Osteoblast (primary cell): ENCODE data around the gene FNBP1. TPM values are rescaled to one million over a fixed set of nuclear protein-coding genes. Genes with fewer than 3 reads are reported as not detected.
"Not testable (repeated sequence)": the region's sequence is repeated elsewhere in the genome, so short reads cannot be mapped to it uniquely, and the experiment has no call there.

ENCODE experiments used
- DNase-seq: peaks from one replicate; pipeline ENCODE4 v3.0.0; 2011; ENCODE audit warnings: low spot score, mixed read lengths; ENCODE audit not compliant: insufficient read length; ENCODE audit errors: missing footprints
- H2AFZ ChIP-seq: 2 replicates; pipeline ENCODE4 v1.6.0; 2011; ENCODE audit warnings: mild to moderate bottlenecking, low read length
- H3K27ac ChIP-seq: 2 replicates; pipeline ENCODE4 v1.5.1; 2011; ENCODE audit warnings: mild to moderate bottlenecking, low read depth, low read length, moderate library complexity
- H3K27me3 ChIP-seq: 2 replicates; pipeline ENCODE4 v1.6.0; 2012; ENCODE audit warnings: mild to moderate bottlenecking, control low read depth, inconsistent platforms, low read length, moderate library complexity; ENCODE audit not compliant: insufficient read depth
- H3K36me3 ChIP-seq: 2 replicates; pipeline ENCODE4 v1.5.1; 2011; ENCODE audit warnings: mild to moderate bottlenecking, low read length, control low read depth, moderate library complexity; ENCODE audit not compliant: insufficient read depth
- H3K4me1 ChIP-seq: 2 replicates; pipeline ENCODE4 v1.5.1; 2011; ENCODE audit warnings: mild to moderate bottlenecking, low read length, control low read depth, moderate library complexity; ENCODE audit not compliant: insufficient read depth
- H3K4me2 ChIP-seq: 2 replicates; pipeline ENCODE4 v1.6.0; 2011; ENCODE audit warnings: mild to moderate bottlenecking, low read length; ENCODE audit not compliant: insufficient read depth
- H3K4me3 ChIP-seq: fragments of 200-600 bp; sonication (generic); 3 replicates; pipeline ENCODE4 v1.5.1; 2012; ENCODE audit warnings: mild to moderate bottlenecking, low read length, inconsistent platforms; ENCODE audit not compliant: insufficient read depth
- H3K79me2 ChIP-seq: 2 replicates; pipeline ENCODE4 v1.6.0; 2012; ENCODE audit warnings: mild to moderate bottlenecking, low read length, control low read depth, inconsistent platforms; ENCODE audit not compliant: insufficient read depth
- H3K9me3 ChIP-seq: 2 replicates; pipeline ENCODE4 v1.5.1; 2011; ENCODE audit warnings: low read depth, low read length, control low read depth
- H4K20me1 ChIP-seq: 2 replicates; pipeline ENCODE4 v1.6.0; 2012; ENCODE audit warnings: mild to moderate bottlenecking, low read length, control low read depth; ENCODE audit not compliant: insufficient read depth
- total RNA-seq: library from RNA; depleted of rRNA; stranded (reverse); fragments of >200 nt; gene quantifications from 2 replicates; pipeline ENCODE4 v1.2.3, GENCODE V29; 2012
- TF ChIP-seq, protein P1 (sequence below): IDR thresholded peaks from 2 replicates; pipeline ENCODE4 v1.5.1; 2011; ENCODE audit warnings: mild to moderate bottlenecking, low read depth, low read length, moderate library complexity; ENCODE audit errors: extremely low read depth

Gene FNBP1
- total RNA-seq, 1 donor: 31.8 TPM

DNA sequence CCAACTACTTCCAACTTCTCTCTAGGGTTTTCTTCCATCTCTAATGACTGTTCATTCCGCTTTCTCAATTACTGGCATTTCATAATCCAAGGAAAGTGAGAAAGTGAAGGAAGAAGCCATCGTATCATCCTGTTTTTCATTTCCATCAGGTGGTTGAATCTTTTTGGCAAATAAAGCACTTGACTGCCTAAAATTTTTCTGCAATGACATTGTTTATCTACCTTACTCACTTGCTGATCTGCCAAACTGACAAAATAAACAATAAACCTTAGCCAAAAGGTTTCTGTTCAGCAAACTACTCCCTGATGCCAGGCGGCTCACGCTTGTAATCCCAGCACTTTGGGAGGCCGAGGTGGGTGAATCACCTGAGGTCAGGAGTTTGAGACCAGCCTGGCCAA, 18.4 kb downstream of the FNBP1 start:
- H3K4me2 ChIP-seq: no peak overlapping the region
- no peaks in the 10 kb centered on the region for H3K9me3 ChIP-seq
- TF ChIP-seq, protein P1, sequence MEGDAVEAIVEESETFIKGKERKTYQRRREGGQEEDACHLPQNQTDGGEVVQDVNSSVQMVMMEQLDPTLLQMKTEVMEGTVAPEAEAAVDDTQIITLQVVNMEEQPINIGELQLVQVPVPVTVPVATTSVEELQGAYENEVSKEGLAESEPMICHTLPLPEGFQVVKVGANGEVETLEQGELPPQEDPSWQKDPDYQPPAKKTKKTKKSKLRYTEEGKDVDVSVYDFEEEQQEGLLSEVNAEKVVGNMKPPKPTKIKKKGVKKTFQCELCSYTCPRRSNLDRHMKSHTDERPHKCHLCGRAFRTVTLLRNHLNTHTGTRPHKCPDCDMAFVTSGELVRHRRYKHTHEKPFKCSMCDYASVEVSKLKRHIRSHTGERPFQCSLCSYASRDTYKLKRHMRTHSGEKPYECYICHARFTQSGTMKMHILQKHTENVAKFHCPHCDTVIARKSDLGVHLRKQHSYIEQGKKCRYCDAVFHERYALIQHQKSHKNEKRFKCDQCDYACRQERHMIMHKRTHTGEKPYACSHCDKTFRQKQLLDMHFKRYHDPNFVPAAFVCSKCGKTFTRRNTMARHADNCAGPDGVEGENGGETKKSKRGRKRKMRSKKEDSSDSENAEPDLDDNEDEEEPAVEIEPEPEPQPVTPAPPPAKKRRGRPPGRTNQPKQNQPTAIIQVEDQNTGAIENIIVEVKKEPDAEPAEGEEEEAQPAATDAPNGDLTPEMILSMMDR: no peak
- peaks cover 53% of the 10 kb centered on the region for H3K79me2 ChIP-seq
- no peaks in the 10 kb centered on the region for H3K27me3 ChIP-seq
- no peaks in the 10 kb centered on the region for H3K36me3 ChIP-seq
- peaks cover 27% of the 10 kb centered on the region for H4K20me1 ChIP-seq
- peaks cover 10% of the 10 kb centered on the region for H3K4me1 ChIP-seq
- no peak overlapping the region for H2AFZ ChIP-seq
- H3K4me3 ChIP-seq: no peak overlapping the region
- H3K27ac ChIP-seq: no peak overlapping the region
- DNase-seq: no peak

DNA sequence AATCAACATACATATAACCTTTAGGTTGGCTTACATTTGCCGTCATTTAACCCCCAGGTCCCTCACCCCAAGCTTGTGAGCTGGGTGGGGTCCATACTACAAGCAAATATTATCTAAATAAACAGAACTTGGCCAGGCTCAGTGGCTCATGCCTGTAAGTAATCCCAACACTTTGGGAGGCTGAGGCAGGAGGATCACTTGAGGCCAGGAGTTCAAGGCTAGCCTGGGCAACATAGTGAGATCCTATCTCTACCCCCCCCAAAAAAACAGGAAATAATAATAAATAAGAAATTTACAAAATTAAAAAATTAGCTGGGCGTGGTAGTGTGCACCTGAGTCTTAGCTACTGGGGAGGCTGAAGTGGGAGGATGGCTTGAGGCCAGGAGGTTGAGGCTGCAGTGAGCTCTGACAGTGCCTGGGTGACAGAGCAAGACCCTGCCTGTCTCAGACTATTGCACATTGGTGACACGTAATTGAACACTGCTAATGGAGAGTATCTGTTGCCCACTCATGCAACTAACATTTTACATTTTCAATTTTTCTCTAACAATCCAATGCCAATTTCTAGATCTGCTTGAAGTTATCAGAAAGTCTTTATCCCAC, 18.9 kb downstream of the FNBP1 start:
- DNase-seq: no peak
- Histone ChIP-seq H2AFZ (no peak overlapping the region), H3K4me3 (no peak overlapping the region), H3K4me1 (peaks cover 10% of the 10 kb centered on the region), H3K27me3 (no peaks in the 10 kb centered on the region), H4K20me1 (peaks cover 25% of the 10 kb centered on the region), H3K36me3 (no peaks in the 10 kb centered on the region), H3K4me2 (no peak overlapping the region), H3K27ac (no peak overlapping the region), H3K79me2 (peaks cover 48% of the 10 kb centered on the region), H3K9me3 (no peaks in the 10 kb centered on the region)
- TF ChIP-seq, protein P1: no peak

DNA sequence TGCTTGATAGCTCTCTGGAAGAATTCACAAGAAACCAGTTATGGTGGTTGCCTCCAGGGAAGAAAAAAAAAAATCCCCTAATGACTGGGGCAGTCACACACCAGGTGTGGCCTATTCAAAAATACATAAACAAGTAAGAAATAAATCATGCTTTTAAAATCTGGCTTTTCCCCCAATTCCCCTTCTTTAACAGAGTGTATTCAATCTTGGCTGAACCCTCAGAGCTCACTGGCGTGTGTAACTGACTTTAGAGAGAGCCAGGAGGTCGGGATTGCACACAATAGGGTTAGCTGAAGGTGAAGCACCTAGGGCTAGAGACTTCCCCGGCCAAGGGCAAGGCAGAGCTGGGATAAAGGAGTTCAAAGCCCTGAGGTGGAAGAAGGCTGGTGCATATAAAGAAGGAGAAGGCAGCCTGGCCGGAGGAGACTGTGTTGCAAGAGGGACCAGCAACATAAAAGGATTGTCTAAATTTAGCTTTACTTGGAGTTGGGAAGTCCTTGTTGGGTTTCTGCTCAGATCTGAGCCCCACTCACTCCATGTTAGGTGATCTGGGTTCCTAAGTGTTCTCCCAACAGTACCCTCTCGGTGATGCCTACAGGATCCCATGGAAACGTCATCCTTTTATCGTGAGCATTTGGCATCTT, 19.7 kb downstream of the FNBP1 start:
- Histone ChIP-seq H3K79me2 (peaks cover 40% of the 10 kb centered on the region), H3K4me1 (peaks cover 10% of the 10 kb centered on the region), H3K9me3 (no peaks in the 10 kb centered on the region), H3K36me3 (no peaks in the 10 kb centered on the region), H3K4me3 (no peak overlapping the region), H2AFZ (no peak overlapping the region), H3K4me2 (no peak overlapping the region), H4K20me1 (peaks cover 23% of the 10 kb centered on the region), H3K27ac (no peak overlapping the region), H3K27me3 (no peaks in the 10 kb centered on the region)
- TF ChIP-seq, protein P1: no peak
- DNase-seq: peak; percentile 17

DNA sequence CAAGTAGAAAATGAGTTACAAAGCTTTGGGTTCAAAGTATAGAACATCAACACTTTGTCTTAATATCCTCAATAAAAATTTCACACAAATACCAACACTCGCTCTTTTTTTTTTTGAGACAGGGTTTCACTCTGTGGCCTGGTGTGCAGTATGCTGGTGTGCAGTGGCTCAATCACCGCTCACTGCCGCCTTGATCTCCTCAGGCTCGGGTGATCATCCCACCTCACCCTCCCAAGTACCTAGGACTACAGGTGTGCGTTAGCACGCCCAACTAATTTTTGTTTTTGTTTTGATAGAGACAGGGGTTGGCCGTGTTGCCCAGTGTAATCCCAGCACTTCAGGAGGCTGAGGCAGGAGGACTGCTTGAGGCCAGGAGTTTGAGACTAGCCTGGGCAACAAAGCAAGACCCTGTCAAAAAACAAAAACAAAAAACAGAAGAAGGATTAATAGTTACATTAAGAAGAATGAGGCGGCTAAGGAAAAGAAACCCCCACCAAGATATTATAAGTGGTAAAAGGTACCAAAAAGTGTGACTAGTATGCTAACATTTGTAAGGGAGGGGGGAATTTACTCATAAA, 20.3 kb downstream of the FNBP1 start:
- DNase-seq: no peak
- Histone ChIP-seq H3K27ac (no peak overlapping the region), H3K9me3 (no peaks in the 10 kb centered on the region), H3K4me3 (no peak overlapping the region), H3K36me3 (no peaks in the 10 kb centered on the region), H4K20me1 (peaks cover 19% of the 10 kb centered on the region), H3K79me2 (peaks cover 34% of the 10 kb centered on the region), H3K4me1 (peaks cover 10% of the 10 kb centered on the region), H3K27me3 (no peaks in the 10 kb centered on the region), H2AFZ (no peak overlapping the region), H3K4me2 (no peak overlapping the region)
- TF ChIP-seq, protein P1: no peak

GRCh38 chr9:130021842-130022241, 21.1 kb downstream of the FNBP1 start:
- not testable (repeated sequence) for H2AFZ ChIP-seq, H3K4me3 ChIP-seq, H3K4me2 ChIP-seq, H3K27me3 ChIP-seq, H3K27ac ChIP-seq, H3K36me3 ChIP-seq, DNase-seq, H3K9me3 ChIP-seq
- H3K4me1 ChIP-seq: peaks cover 17% of the 10 kb centered on the region
- H3K79me2 ChIP-seq: peaks cover 29% of the 10 kb centered on the region
- H4K20me1 ChIP-seq: peaks cover 22% of the 10 kb centered on the region
